GM12878 (cell line): Measurements from ENCODE around the gene HADHA. TPM values are rescaled to one million over a fixed set of nuclear protein-coding genes. Genes with fewer than 3 reads are reported as not detected.

Source experiments
- ATAC-seq: fragments of 200-7000 bp; cut with Tn5 transposase; 3 replicates; pipeline ENCODE4 v1.9.1; 2020; ENCODE audit warnings: mild to moderate bottlenecking, moderate library complexity
- BruUV-seq: library from RNA; stranded (reverse); fragments of 400-500 nt; replicated peaks from 2 replicates; lab custom pipeline; 2021; lab: Mats Ljungman, UMichigan
- CTCF ChIA-PET: fragments of 300-600 bp; sonication (Branson Sonifier 250); formaldehyde crosslinking; extraction: SDS; loops from one replicate; lab custom pipeline; 2021; ENCODE audit warnings: inconsistent platforms; lab: Yijun Ruan, JAX
- POLR2A ChIA-PET: fragments of 350-600 bp; formaldehyde crosslinking; extraction: SDS; loops from one replicate; lab custom pipeline; 2021; ENCODE audit warnings: inconsistent platforms; lab: Charles Lee
- RAD21 ChIA-PET: fragments of 300-600 bp; sonication (Branson Sonifier 250); formaldehyde crosslinking; loops from one replicate; lab custom pipeline; 2023; ENCODE audit warnings: antibody characterized with exemption; ENCODE audit not compliant: unreplicated experiment; lab: Charles Lee
- SMC1A ChIA-PET: fragments of 300-600 bp; sonication (Branson Sonifier 250); formaldehyde crosslinking; loops from one replicate; lab custom pipeline; 2023; ENCODE audit not compliant: unreplicated experiment, uncharacterized antibody; lab: Charles Lee
- DNase-seq: peaks from one replicate; pipeline ENCODE4 v3.0.0-alpha.2; 2011; ENCODE audit warnings: low read depth, low spot score
- FAIRE-seq: peaks from 3 replicates; lab custom pipeline; 2011; peaks lifted over from hg19 to GRCh38; lab: Jason Lieb, UNC
- H2AFZ ChIP-seq: 2 replicates; pipeline ENCODE4 v1.6.0; 2011; ENCODE audit warnings: low read depth, low read length, control low read depth; ENCODE audit not compliant: control insufficient read depth
- H3K27ac ChIP-seq: 2 replicates; pipeline ENCODE4 v1.5.1; 2011; ENCODE audit warnings: control low read depth; ENCODE audit not compliant: control insufficient read depth, insufficient read depth
- H3K27me3 ChIP-seq, 2 experiments: replicated peaks in 1 of 2; 2 replicates each; pipeline versions ENCODE4 v1.6.0 to v1.6.1; 2011; ENCODE audit warnings: low read length in 1 of 2; ENCODE audit not compliant: control insufficient read depth in 2 of 2, insufficient read depth in 2 of 2
- H3K36me3 ChIP-seq, 2 experiments: 2 replicates each; pipeline ENCODE4 v1.5.1; 2011; ENCODE audit warnings: low read length in 1 of 2; ENCODE audit not compliant: control insufficient read depth in 2 of 2, insufficient read depth in 2 of 2
- H3K4me1 ChIP-seq: 2 replicates; pipeline ENCODE4 v1.6.1; 2011; ENCODE audit warnings: mild to moderate bottlenecking, low read length, moderate library complexity, mixed read lengths; ENCODE audit not compliant: control insufficient read depth, insufficient read depth
- H3K4me2 ChIP-seq: 2 replicates; pipeline ENCODE4 v1.6.0; 2011; ENCODE audit warnings: control low read depth; ENCODE audit not compliant: control insufficient read depth, insufficient read depth
- H3K4me3 ChIP-seq: fragments of 200-600 bp; sonication (generic); 2 replicates; pipeline ENCODE4 v1.5.1; 2016
- H3K79me2 ChIP-seq: 2 replicates; pipeline ENCODE4 v1.6.0; 2011; ENCODE audit warnings: low read length; ENCODE audit not compliant: control insufficient read depth, insufficient read depth
- H3K9ac ChIP-seq: 2 replicates; pipeline ENCODE4 v1.8.0; 2011; ENCODE audit warnings: low read length, control low read depth, mixed read lengths; ENCODE audit not compliant: control insufficient read depth, insufficient read depth
- H3K9me3 ChIP-seq: replicated peaks from 3 replicates; pipeline ENCODE4 v1.5.1; 2011; ENCODE audit warnings: mild to moderate bottlenecking, low read length; ENCODE audit not compliant: control insufficient read depth, insufficient read depth
- H4K20me1 ChIP-seq: 2 replicates; pipeline ENCODE4 v1.6.0; 2011; ENCODE audit not compliant: control insufficient read depth, insufficient read depth
- ASH2L ChIP-seq: fragments of 300-600, 200-600 bp; sonication (generic); IDR thresholded peaks from 2 replicates; pipeline ENCODE4 v1.6.1; 2017; ENCODE audit warnings: low read depth, mild to moderate bottlenecking, borderline replicate concordance
- BCLAF1 ChIP-seq: fragments of 450-650 bp; IDR thresholded peaks from 2 replicates; pipeline ENCODE4 v1.6.1; 2017; ENCODE audit warnings: antibody characterized with exemption, mild to moderate bottlenecking, moderate library complexity
- BMI1 ChIP-seq: fragments of 450-650 bp; IDR thresholded peaks from 2 replicates; pipeline ENCODE4 v1.6.1; 2016; ENCODE audit warnings: mild to moderate bottlenecking, moderate library complexity, borderline replicate concordance
- CEBPZ ChIP-seq: fragments of 150-350 bp; IDR thresholded peaks from 2 replicates; pipeline ENCODE4 v1.6.1; 2016; ENCODE audit warnings: low read depth, low read length
- EGR1 ChIP-seq, 2 experiments: IDR thresholded peaks; 1 replicate in 1 of 2; 2 replicates in 1 of 2; pipeline ENCODE4 v1.6.1; 2011 to 2012; ENCODE audit warnings: low read depth in 2 of 2, low read length in 2 of 2, borderline replicate concordance in 1 of 2, mild to moderate bottlenecking in 1 of 2, moderate library complexity in 1 of 2
- MAX ChIP-seq: IDR thresholded peaks from 2 replicates; pipeline ENCODE4 v1.6.1; 2012; ENCODE audit warnings: low read depth, low read length, improper control_type of control experiment
- MTA3 ChIP-seq: IDR thresholded peaks from 2 replicates; pipeline ENCODE4 v1.6.1; 2012; ENCODE audit warnings: low read length, inconsistent platforms, borderline replicate concordance
- NR2F1 ChIP-seq: fragments of 450-650 bp; conservative IDR thresholded peaks from 2 replicates; pipeline ENCODE4 v1.6.1; 2017; ENCODE audit warnings: mild to moderate bottlenecking
- POLR2A ChIP-seq: IDR thresholded peaks from 2 replicates; pipeline ENCODE4 v1.6.1; 2011; ENCODE audit warnings: low read depth, mild to moderate bottlenecking, low read length
- RBBP5 ChIP-seq: fragments of 200-600 bp; sonication (generic); conservative IDR thresholded peaks from 2 replicates; pipeline ENCODE4 v1.6.1; 2016
- SPI1 ChIP-seq: IDR thresholded peaks from 2 replicates; pipeline ENCODE4 v1.6.1; 2011; ENCODE audit warnings: low read depth, mild to moderate bottlenecking, low read length, moderate library complexity, borderline replicate concordance; ENCODE audit not compliant: insufficient read depth
- TARDBP ChIP-seq: IDR thresholded peaks from 2 replicates; pipeline ENCODE4 v1.6.1; 2016; ENCODE audit warnings: borderline replicate concordance
- YY1 ChIP-seq: IDR thresholded peaks from 2 replicates; pipeline ENCODE4 v1.6.1; 2011; ENCODE audit warnings: low read depth, mild to moderate bottlenecking, low read length
- ZBTB4 ChIP-seq: fragments of 450-650 bp; formaldehyde crosslinking; IDR thresholded peaks from 2 replicates; pipeline ENCODE4 v1.4.0; 2022; ENCODE audit warnings: mild to moderate bottlenecking, moderate library complexity
- WGBS: methylation state at CpG from one replicate; pipeline ENCODE4 v1.1.6; 2016; ENCODE audit warnings: low lambda C conversion rate; ENCODE audit not compliant: insufficient replicate concordance, insufficient coverage; ENCODE audit errors: missing lambda C conversion rate; 5-methylcytosine and 5-hydroxymethylcytosine counted together
- in situ Hi-C: fragments of 300-500 bp; cut with MboI; formaldehyde crosslinking; loops from 9 replicates; pipeline ENCODE4 v1.14.3; 2018; ENCODE audit warnings: mixed read lengths
- intact Hi-C: fragments of 100-400 bp; cut with micrococcal nuclease; formaldehyde crosslinking; loops from one replicate; pipeline ENCODE4 v1.14.2; 2022; ENCODE audit not compliant: unreplicated experiment
- polyA plus RNA-seq, 11 experiments: library from polyadenylated mRNA; depleted of rRNA in 4 of 11; unstranded in 6 of 11; stranded (reverse) in 5 of 11; fragments of >200 nt; fragmentation: Nextera tagmentation in 4 of 11; fragmentation: Illumina TruSeq in 1 of 11; extraction: Ambion mirVana in 4 of 11; extraction: Trizol in 1 of 11; gene quantifications; 1 replicate in 1 of 11; 2 replicates in 10 of 11; pipeline versions ENCODE4 v1.2.1 to v1.2.3, GENCODE V29; 2011 to 2016; ENCODE audit warnings: inconsistent platforms in 2 of 11, missing spikeins in 2 of 11, low read depth in 1 of 11
- total RNA-seq, 4 experiments: library from RNA; depleted of rRNA in 3 of 4; stranded (reverse); fragments of >200 nt in 3 of 4; fragmentation: Illumina TruSeq in 1 of 4; extraction: Trizol in 1 of 4; gene quantifications; 2 replicates each; pipeline versions ENCODE4 v1.2.1 to v1.2.3, GENCODE V29; 2013 to 2021

HADHA gene
- total and polyA plus RNA-seq, 10 of the 15 experiments (the other 5 are each of a cell fraction or from before 2014, with no cell fraction given), result 109 to 207 (median 165) TPM

- ChIA-PET RAD21 (interaction anchor here (0.6 to 1.3 kb wide), 3 partner anchors 8 to 112 kb away, joined by 3 read pairs; no protein-coding TSS in a partner anchor), POLR2A (interaction anchor here (0.8 kb wide), 1 partner anchor 60 kb away, joined by 3 read pairs; no protein-coding TSS in a partner anchor), SMC1A (interaction anchor here (0.9 to 1.3 kb wide), 3 partner anchors 37 to 92 kb away, joined by 3 to 4 read pairs (median 3); no protein-coding TSS in a partner anchor), CTCF (interaction anchor here (1.2 to 1.6 kb wide), 3 partner anchors 24 to 92 kb away, joined by 3 to 5 read pairs (median 3); no protein-coding TSS in a partner anchor)
- H3K79me2 ChIP-seq, result peaks cover 42% of the 10 kb centered on the region
- H3K27ac ChIP-seq, result no peak overlapping the region
- ATAC-seq (no peak), DNase-seq (no peak), FAIRE-seq (no peak)
- intact Hi-C loops (no loop called here), in situ Hi-C loops (no loop called here)
- H3K4me1 ChIP-seq, result peaks cover 9% of the 10 kb centered on the region
- H2AFZ ChIP-seq, result no peak overlapping the region
- H3K27me3 ChIP-seq, result no peaks in the 10 kb centered on the region
- WGBS, result 96% methylated on average over 4 of the region's 4 CpGs
- no peaks in the 10 kb centered on the region for H4K20me1 ChIP-seq
- no peaks in the 10 kb centered on the region; the same call in 2 of the 3 replicates for H3K9me3 ChIP-seq
- H3K9ac ChIP-seq, result no peak overlapping the region
- no TSS peak for BruUV-seq
- H3K4me2 ChIP-seq, result no peak overlapping the region
- no peak overlapping the region for H3K4me3 ChIP-seq
- peaks cover 1 to 28% of the 10 kb centered on the region in 2 experiments for H3K36me3 ChIP-seq
- TF ChIP-seq NR2F1 (no peak), RBBP5 (no peak), ASH2L (no peak), TARDBP (no peak), MAX (no peak), CEBPZ (no peak), POLR2A (no peak), BMI1 (no peak), BCLAF1 (no peak), SPI1 (no peak), YY1 (no peak), EGR1 (IDR thresholded peaks at IDR 0.05; ENCODE audit: borderline replicate concordance in 1 of 2, low read depth in 2 of 2, low read length in 2 of 2) (no peak), ZBTB4 (CRISPR knock-in tag) (no peak), MTA3 (no peak)
Measured at GRCh38 chr2:26238311-26238958, 6.0 kb downstream of the HADHA start.
